ENCODE results near the gene MERTK.

MERTK gene

DNA sequence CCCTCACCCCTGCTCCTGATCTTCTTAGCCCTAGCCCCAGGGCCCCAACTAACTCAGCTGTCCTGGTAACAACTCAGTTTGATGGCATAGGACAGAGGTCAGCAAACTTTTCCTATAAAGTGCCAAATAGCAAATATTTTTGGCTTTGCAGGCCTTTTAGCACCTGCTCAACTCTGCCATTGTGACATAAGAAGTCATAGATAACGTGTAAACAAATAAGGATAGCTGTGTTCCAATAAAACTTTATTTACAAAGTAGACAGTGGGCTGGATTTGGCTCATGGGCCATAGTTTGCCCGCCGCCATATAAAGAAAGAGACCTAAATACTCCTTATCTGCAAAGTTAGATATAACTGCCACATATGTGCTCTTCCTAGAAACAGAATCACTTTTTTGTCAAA, 129.4 kb downstream of the MERTK start:
- DNase-seq (ENCODE audit: insufficient read length, low spot score), result no peak
- no peak for FAIRE-seq
- TF ChIP-seq, protein P1, sequence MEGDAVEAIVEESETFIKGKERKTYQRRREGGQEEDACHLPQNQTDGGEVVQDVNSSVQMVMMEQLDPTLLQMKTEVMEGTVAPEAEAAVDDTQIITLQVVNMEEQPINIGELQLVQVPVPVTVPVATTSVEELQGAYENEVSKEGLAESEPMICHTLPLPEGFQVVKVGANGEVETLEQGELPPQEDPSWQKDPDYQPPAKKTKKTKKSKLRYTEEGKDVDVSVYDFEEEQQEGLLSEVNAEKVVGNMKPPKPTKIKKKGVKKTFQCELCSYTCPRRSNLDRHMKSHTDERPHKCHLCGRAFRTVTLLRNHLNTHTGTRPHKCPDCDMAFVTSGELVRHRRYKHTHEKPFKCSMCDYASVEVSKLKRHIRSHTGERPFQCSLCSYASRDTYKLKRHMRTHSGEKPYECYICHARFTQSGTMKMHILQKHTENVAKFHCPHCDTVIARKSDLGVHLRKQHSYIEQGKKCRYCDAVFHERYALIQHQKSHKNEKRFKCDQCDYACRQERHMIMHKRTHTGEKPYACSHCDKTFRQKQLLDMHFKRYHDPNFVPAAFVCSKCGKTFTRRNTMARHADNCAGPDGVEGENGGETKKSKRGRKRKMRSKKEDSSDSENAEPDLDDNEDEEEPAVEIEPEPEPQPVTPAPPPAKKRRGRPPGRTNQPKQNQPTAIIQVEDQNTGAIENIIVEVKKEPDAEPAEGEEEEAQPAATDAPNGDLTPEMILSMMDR (IDR thresholded peaks at IDR 0.05; ENCODE audit: insufficient read depth, missing control alignments), result no peak

DNA sequence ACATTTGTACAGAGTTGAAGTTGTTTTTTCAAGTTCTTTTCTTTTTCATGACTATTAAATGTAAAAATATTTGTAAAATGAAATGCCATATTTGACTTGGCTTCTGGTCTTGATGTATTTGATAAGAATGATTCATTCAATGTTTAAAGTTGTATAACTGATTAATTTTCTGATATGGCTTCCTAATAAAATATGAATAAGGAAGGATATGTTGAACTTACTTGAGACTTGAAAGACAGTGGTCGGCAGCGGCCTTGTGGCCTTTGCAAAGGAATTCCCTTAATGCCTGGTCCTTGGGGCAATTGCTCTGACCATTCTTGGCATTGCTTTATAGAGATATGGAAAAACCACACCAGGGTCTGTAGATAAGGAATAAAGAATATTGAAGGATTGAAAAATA, 130.8 kb downstream of the MERTK start:
- FAIRE-seq (no peak), DNase-seq (ENCODE audit: insufficient read length, low spot score) (no peak)
- TF ChIP-seq, protein P1 (IDR thresholded peaks at IDR 0.05; ENCODE audit: insufficient read depth, missing control alignments), result no peak

DNA sequence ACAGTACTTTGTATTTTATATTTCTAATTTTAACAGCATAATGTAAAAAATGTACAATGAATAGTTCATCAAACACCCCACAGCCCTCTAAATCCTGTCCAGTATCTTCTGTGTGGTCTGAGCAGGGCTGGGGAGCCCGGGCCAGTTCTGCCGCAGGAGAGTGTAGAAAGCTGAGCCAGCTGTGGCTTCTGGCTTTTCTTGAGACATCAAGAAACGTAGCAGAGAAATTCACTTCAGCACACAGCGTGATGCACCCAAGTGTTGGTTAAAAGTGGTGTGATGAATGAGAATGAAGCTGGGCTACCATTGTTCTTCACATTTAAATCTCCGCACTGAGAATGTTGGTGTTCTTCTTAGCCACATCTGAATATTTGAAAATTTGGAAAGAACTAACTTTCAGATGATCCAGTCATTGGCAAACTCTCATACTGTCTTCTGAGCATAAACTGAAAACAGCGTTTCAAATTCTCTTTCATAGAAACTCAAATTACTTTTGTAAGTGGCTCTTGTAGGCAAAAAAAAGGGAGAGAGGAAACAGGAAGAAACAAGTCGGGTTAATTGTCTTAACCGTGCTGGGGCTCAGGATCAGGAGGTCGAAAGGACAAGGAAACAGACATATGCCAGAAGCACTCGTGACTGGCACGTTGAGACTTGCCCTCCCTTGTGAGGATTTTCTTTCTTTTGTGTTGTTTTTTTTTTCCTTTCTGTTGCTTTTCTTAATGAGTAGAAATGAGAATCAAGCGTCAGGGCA, 133.2 kb downstream of the MERTK start:
- no peak for FAIRE-seq
- TF ChIP-seq, protein P1 (IDR thresholded peaks at IDR 0.05; ENCODE audit: insufficient read depth, missing control alignments), result no peak
- no peak for DNase-seq (ENCODE audit: insufficient read length, low spot score)

DNA sequence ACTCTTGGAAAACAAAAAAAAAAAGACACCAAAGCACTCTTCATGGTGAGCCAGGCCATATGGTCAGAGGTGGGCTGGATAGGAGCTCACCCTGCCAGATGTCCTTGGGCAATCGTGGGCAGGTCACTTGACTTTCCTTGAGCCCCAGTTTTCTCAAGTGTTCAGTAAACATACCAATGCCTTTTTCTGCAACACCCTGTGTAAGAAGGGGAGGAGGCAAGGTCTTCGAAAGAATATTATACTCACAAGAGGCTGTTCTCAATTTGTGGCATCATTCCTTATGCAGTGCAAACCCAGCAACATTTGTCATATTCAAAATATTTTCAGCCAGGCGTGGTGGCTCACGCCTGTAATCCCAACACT, 133.8 kb downstream of the MERTK start:
- TF ChIP-seq, protein P1 (IDR thresholded peaks at IDR 0.05; ENCODE audit: insufficient read depth, missing control alignments), result no peak

DNA sequence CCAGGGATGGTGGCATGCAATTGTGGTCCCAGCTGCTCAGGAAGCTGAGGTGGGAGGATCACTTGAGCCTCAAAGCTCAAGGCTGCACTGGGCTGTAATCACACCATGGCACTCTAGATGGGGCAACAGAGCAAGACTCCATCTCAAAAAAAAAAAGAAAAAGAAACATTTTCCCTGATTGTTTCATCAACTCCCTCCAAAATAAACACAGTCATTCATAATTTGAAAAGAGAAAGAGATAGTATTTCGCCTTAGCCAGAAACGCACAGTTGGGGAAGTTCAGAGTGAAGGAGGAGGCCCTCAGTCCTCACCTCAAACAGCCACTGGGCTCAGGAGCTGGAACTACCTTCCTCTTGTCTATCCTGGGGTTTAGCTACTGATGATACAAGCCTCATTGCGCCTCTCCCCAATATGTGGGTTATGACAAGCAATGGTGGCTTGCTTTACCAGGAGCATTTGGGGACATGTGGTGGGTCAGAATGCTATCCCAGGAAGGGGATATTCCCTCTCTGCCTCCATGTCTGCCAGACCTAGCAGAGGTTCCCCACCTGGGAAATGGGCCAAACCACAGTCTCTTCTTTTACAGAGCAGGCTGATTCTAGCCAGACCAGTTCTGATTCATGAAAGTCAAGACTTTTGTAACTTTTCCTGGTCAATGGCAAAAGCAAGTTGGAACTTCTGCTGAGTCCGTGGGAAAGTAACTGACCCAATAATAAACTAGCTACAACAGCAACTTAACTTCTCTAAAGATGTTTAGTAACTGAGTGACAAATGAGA, 134.5 kb downstream of the MERTK start:
- TF ChIP-seq, protein P1 (IDR thresholded peaks at IDR 0.05; ENCODE audit: insufficient read depth, missing control alignments), result no peak
- FAIRE-seq (no peak), DNase-seq (ENCODE audit: insufficient read length, low spot score) (no peak)

More for the DNA sequence above, 133.8 kb downstream of the MERTK start:
- FAIRE-seq (no peak), DNase-seq (ENCODE audit: insufficient read length, low spot score) (no peak)

DNA sequence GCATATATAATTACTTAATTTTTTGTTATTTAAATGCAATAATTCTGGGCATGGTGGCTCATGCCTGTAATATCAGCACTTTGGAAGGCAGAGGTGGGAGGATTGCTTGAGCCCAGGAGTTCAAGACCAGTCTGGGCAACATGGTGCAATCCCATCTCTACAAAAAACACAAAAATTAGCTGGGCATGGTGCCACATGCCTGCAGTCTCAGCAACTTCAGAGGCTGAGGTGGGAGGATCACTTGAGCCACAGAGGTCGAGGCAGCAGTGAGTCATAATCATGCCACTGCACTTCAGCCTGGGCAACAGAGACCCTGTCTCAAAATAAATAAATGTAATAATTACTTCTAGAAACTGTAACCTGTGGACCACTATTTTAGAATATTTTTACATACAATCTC, 135.2 kb downstream of the MERTK start:
- FAIRE-seq (no peak), DNase-seq (ENCODE audit: insufficient read length, low spot score) (no peak)
- TF ChIP-seq, protein P1 (IDR thresholded peaks at IDR 0.05; ENCODE audit: insufficient read depth, missing control alignments), result no peak

DNA sequence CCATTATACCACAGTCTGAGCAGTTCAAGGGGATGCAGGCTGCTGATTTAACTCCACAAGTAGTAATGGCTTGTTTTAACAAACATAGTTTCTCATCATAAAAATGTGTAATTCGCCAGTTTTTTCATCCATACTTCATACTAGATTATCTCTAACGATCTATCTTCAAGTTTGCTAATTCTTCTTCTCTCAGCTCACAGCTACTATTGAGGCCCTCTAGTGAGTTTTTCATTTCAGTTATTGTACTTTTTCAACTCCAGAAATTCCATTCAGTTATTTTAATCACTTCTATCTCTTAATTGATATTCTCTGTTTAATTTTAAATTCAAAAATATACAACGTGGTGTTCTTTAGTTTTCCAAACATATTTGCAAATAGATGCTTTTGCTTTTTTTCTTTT, 136.5 kb downstream of the MERTK start:
- no peak for DNase-seq (ENCODE audit: insufficient read length, low spot score)
- TF ChIP-seq, protein P1 (IDR thresholded peaks at IDR 0.05; ENCODE audit: insufficient read depth, missing control alignments), result no peak
- FAIRE-seq, result no peak

Data from D721Med (cell line).